COLO668 (cell line): Measurements from ENCODE around the gene BDH1.
"Not testable (repeated sequence)": the region's sequence is repeated elsewhere in the genome, so short reads cannot be mapped to it uniquely, and the experiment has no call there.

Experiments
- DNase-seq: peaks from one replicate; lab custom pipeline; 2025; ENCODE audit not compliant: unreplicated experiment; lab: John Stamatoyannopoulos, UW

The BDH1 gene

GRCh38 chr3:197491478-197491877 is 64.3 kb downstream of the BDH1 start:
- no peak for DNase-seq

GRCh38 chr3:197490098-197491058 is 65.4 kb downstream of the BDH1 start:
- no peak for DNase-seq

GRCh38 chr3:197487911-197488391 is 67.8 kb downstream of the BDH1 start:
- peak; percentile 13 for DNase-seq

- DNase-seq, result no peak
These were observed 68.9 kb downstream of the BDH1 start for GRCh38 chr3:197486861-197487260.

GRCh38 chr3:197485143-197485542 is 70.6 kb downstream of the BDH1 start:
- DNase-seq, result no peak

- no peak for DNase-seq
These were observed 71.4 kb downstream of the BDH1 start for GRCh38 chr3:197484204-197484901.

GRCh38 chr3:197482001-197482400 is 73.8 kb downstream of the BDH1 start:
- DNase-seq, result no peak

- no peak for DNase-seq
These were observed 75.4 kb downstream of the BDH1 start for GRCh38 chr3:197480320-197480719.

- DNase-seq, result no peak
These were observed 76.8 kb downstream of the BDH1 start for GRCh38 chr3:197478746-197479668.

GRCh38 chr3:197477816-197478215 is 78.0 kb downstream of the BDH1 start:
- DNase-seq, result not testable (repeated sequence)

GRCh38 chr3:197475997-197476525 is 79.7 kb downstream of the BDH1 start:
- DNase-seq, result no peak

GRCh38 chr3:197475514-197475913 is 80.3 kb downstream of the BDH1 start:
- DNase-seq, result no peak

GRCh38 chr3:197472151-197472550 is 83.6 kb downstream of the BDH1 start:
- no peak for DNase-seq

GRCh38 chr3:197471221-197472010 is 84.4 kb downstream of the BDH1 start:
- no peak for DNase-seq

GRCh38 chr3:197468866-197469382 is 86.8 kb downstream of the BDH1 start:
- no peak for DNase-seq

- DNase-seq, result no peak
These were observed 87.6 kb downstream of the BDH1 start for GRCh38 chr3:197468167-197468566.

- no peak for DNase-seq
These were observed 89.0 kb downstream of the BDH1 start for GRCh38 chr3:197466586-197467399.

- DNase-seq, result no peak
These were observed 89.7 kb downstream of the BDH1 start for GRCh38 chr3:197465996-197466549.
